GM23248 (cell line): ENCODE results near the gene F10.
A peak's percentile ranks its signal among the peaks of the same experiment; 100 is the strongest.

Experiments used
- EZH2 ChIP-seq: fragments of 200-600 bp; sonication (generic); IDR thresholded peaks from 2 replicates; pipeline ENCODE4 v1.6.1; 2018; ENCODE audit warnings: antibody characterized with exemption, mild to moderate bottlenecking; ENCODE audit not compliant: insufficient read depth, poor library complexity, severe bottlenecking
- EZH2phosphoT487 ChIP-seq: fragments of 200-600 bp; sonication (generic); IDR thresholded peaks from 2 replicates; pipeline ENCODE4 v1.6.1; 2018; ENCODE audit warnings: antibody characterized with exemption, moderate library complexity, mild to moderate bottlenecking, low read depth; ENCODE audit not compliant: insufficient read depth

DNA sequence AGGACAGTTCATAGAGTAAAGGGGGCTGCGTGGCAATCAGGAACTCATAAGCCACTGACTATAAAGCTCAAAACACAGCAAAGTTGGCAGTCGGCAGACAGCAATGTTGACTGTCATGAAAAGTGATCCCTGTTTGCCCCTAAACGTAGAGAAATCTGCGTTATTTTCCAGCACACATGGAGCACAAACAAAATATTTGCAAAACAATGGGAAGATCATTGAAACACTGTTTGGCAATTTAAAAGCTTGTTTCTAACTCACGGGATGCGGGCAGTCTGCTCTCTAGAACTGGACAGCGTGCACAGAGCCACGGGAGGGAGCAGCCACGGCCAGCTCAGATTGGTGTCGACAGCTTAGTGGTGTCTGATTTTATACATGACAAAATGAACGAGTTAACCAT is 23.5 kb upstream of the F10 start:
- TF ChIP-seq EZH2 (peak; percentile 43), EZH2phosphoT487 (no peak)
